ENCODE measurements around the gene ATP6V1G3. TPM values are rescaled to one million over a fixed set of nuclear protein-coding genes. Genes with fewer than 3 reads are reported as not detected.

ATP6V1G3 gene
- total RNA-seq, 1 donor from 2014 or later = not detected

GRCh38 chr1:198575292-198575691 is 34.8 kb upstream of the ATP6V1G3 start:
- H3K36me3 ChIP-seq (ENCODE audit: control insufficient read depth, insufficient read depth, low read length) = no peaks in the 10 kb centered on the region
- DNase-seq (ENCODE audit: low read depth) = no peak
- H3K27me3 ChIP-seq (ENCODE audit: control insufficient read depth, insufficient read depth, low read length) = no peaks in the 10 kb centered on the region
- TF ChIP-seq CTCF (IDR thresholded peaks at IDR 0.05; ENCODE audit: insufficient read depth, low read length, poor library complexity, severe bottlenecking) = no peak
- no peak overlapping the region for H3K4me3 ChIP-seq (ENCODE audit: low read depth, low read length)

GRCh38 chr1:198574325-198574724 is 33.8 kb upstream of the ATP6V1G3 start:
- no peak for DNase-seq (ENCODE audit: low read depth)
- TF ChIP-seq CTCF (IDR thresholded peaks at IDR 0.05; ENCODE audit: insufficient read depth, low read length, poor library complexity, severe bottlenecking) = no peak
- Histone ChIP-seq H3K27me3 (ENCODE audit: control insufficient read depth, insufficient read depth, low read length) (no peaks in the 10 kb centered on the region), H3K36me3 (ENCODE audit: control insufficient read depth, insufficient read depth, low read length) (no peaks in the 10 kb centered on the region), H3K4me3 (ENCODE audit: low read depth, low read length) (no peak overlapping the region)

GRCh38 chr1:198564716-198565115 is 24.2 kb upstream of the ATP6V1G3 start:
- Histone ChIP-seq H3K4me3 (ENCODE audit: low read depth, low read length) (no peak overlapping the region), H3K27me3 (ENCODE audit: control insufficient read depth, insufficient read depth, low read length) (no peaks in the 10 kb centered on the region), H3K36me3 (ENCODE audit: control insufficient read depth, insufficient read depth, low read length) (no peaks in the 10 kb centered on the region)
- no peak for DNase-seq (ENCODE audit: low read depth)
- TF ChIP-seq CTCF (IDR thresholded peaks at IDR 0.05; ENCODE audit: insufficient read depth, low read length, poor library complexity, severe bottlenecking) = no peak

- DNase-seq (ENCODE audit: low read depth) = no peak
- Histone ChIP-seq H3K4me3 (ENCODE audit: low read depth, low read length) (no peak overlapping the region), H3K36me3 (ENCODE audit: control insufficient read depth, insufficient read depth, low read length) (no peaks in the 10 kb centered on the region), H3K27me3 (ENCODE audit: control insufficient read depth, insufficient read depth, low read length) (no peaks in the 10 kb centered on the region)
- TF ChIP-seq CTCF (IDR thresholded peaks at IDR 0.05; ENCODE audit: insufficient read depth, low read length, poor library complexity, severe bottlenecking) = no peak
Measured at GRCh38 chr1:198564157-198564556, 23.7 kb upstream of the ATP6V1G3 start.

GRCh38 chr1:198563583-198563982 is 23.1 kb upstream of the ATP6V1G3 start:
- H3K4me3 ChIP-seq (ENCODE audit: low read depth, low read length) = no peak overlapping the region
- TF ChIP-seq CTCF (IDR thresholded peaks at IDR 0.05; ENCODE audit: insufficient read depth, low read length, poor library complexity, severe bottlenecking) = no peak
- peak; percentile 16 for DNase-seq (ENCODE audit: low read depth)
- H3K27me3 ChIP-seq (ENCODE audit: control insufficient read depth, insufficient read depth, low read length) = no peaks in the 10 kb centered on the region
- no peaks in the 10 kb centered on the region for H3K36me3 ChIP-seq (ENCODE audit: control insufficient read depth, insufficient read depth, low read length)

GRCh38 chr1:198560161-198560560 is 19.7 kb upstream of the ATP6V1G3 start:
- TF ChIP-seq CTCF (IDR thresholded peaks at IDR 0.05; ENCODE audit: insufficient read depth, low read length, poor library complexity, severe bottlenecking) = no peak
- DNase-seq (ENCODE audit: low read depth) = no peak

More at GRCh38 chr1:198560161-198560560, 19.7 kb upstream of the ATP6V1G3 start:
- Histone ChIP-seq H3K27me3 (ENCODE audit: control insufficient read depth, insufficient read depth, low read length) (no peaks in the 10 kb centered on the region), H3K36me3 (ENCODE audit: control insufficient read depth, insufficient read depth, low read length) (no peaks in the 10 kb centered on the region), H3K4me3 (ENCODE audit: low read depth, low read length) (no peak overlapping the region)

Data from kidney epithelial cell (primary cell).